CD14-positive monocyte (primary cell): ENCODE measurements around the gene SLC39A7. TPM values are rescaled to one million over a fixed set of nuclear protein-coding genes. Genes with fewer than 3 reads are reported as not detected.

ENCODE experiments used
- DNase-seq, 3 donors: peaks; one replicate each; pipeline ENCODE4 v3.0.0-alpha.2; 2011 to 2022
- H2AFZ ChIP-seq: 2 replicates; pipeline ENCODE4 v1.6.0; 2012; ENCODE audit warnings: mild to moderate bottlenecking, low read depth, low read length, inconsistent platforms; ENCODE audit not compliant: insufficient read depth, poor library complexity, severe bottlenecking
- H3K27ac ChIP-seq, 2 donors: 1 replicate in 1 of 2; 2 replicates in 1 of 2; pipeline ENCODE4 v1.5.1; 2012 to 2013; ENCODE audit warnings: low read length in 2 of 2, control low read depth in 1 of 2, inconsistent platforms in 1 of 2, low read depth in 1 of 2, mild to moderate bottlenecking in 1 of 2
- H3K27me3 ChIP-seq, 2 donors: one replicate each; pipeline versions ENCODE4 v1.6.0 to v1.6.1; 2011 to 2013; ENCODE audit warnings: low read length in 2 of 2; ENCODE audit not compliant: control insufficient read depth in 2 of 2, insufficient read depth in 2 of 2
- H3K36me3 ChIP-seq, 2 donors: replicated peaks in 1 of 2; 1 replicate in 1 of 2; 2 replicates in 1 of 2; pipeline versions ENCODE4 v1.5.1 to v1.6.1; 2012 to 2013; ENCODE audit warnings: low read length in 2 of 2, control low read depth in 1 of 2, inconsistent platforms in 1 of 2, mild to moderate bottlenecking in 1 of 2; ENCODE audit not compliant: insufficient read depth in 2 of 2, control insufficient read depth in 1 of 2
- H3K4me1 ChIP-seq, 2 donors: 1 replicate in 1 of 2; 2 replicates in 1 of 2; pipeline versions ENCODE4 v1.5.1 to v1.6.1; 2012 to 2013; ENCODE audit warnings: low read length in 2 of 2, control low read depth in 1 of 2, inconsistent platforms in 1 of 2, mild to moderate bottlenecking in 1 of 2, moderate library complexity in 1 of 2; ENCODE audit not compliant: insufficient read depth in 2 of 2, control insufficient read depth in 1 of 2
- H3K4me2 ChIP-seq: replicated peaks from 2 replicates; pipeline ENCODE3; 2012; ENCODE audit warnings: low read length, moderate library complexity, mild to moderate bottlenecking; ENCODE audit not compliant: poor library complexity, severe bottlenecking; ENCODE audit errors: extremely low read depth
- H3K4me3 ChIP-seq, 3 experiments: fragments of 200-600 bp in 1 of 3; sonication (generic) in 1 of 3; replicated peaks in 1 of 3; 1 replicate in 2 of 3; 2 replicates in 1 of 3; pipeline ENCODE4 v1.5.1; 2011 to 2013; ENCODE audit warnings: low read length in 3 of 3, mild to moderate bottlenecking in 3 of 3, control low read depth in 2 of 3, low read depth in 2 of 3, inconsistent platforms in 1 of 3, moderate library complexity in 1 of 3
- H3K79me2 ChIP-seq: 2 replicates; pipeline ENCODE4 v1.6.0; 2012; ENCODE audit warnings: mild to moderate bottlenecking, control low read depth, inconsistent platforms, low read length, moderate library complexity; ENCODE audit not compliant: insufficient read depth
- H3K9ac ChIP-seq: 2 replicates; pipeline ENCODE4 v1.6.0; 2017; ENCODE audit warnings: low read length, mild to moderate bottlenecking; ENCODE audit not compliant: insufficient read depth, poor library complexity, severe bottlenecking
- H3K9me3 ChIP-seq, 2 donors: replicated peaks in 1 of 2; 1 replicate in 1 of 2; 2 replicates in 1 of 2; pipeline versions ENCODE4 v1.5.1 to v1.6.1; 2012 to 2013; ENCODE audit warnings: low read length in 2 of 2, control low read depth in 1 of 2; ENCODE audit not compliant: control insufficient read depth in 1 of 2, insufficient read depth in 1 of 2
- H4K20me1 ChIP-seq: 2 replicates; pipeline ENCODE4 v1.6.0; 2012; ENCODE audit warnings: mild to moderate bottlenecking, low read length, control low read depth, moderate library complexity; ENCODE audit not compliant: insufficient read depth
- H3K27ac Mint-ChIP-seq, 7 donors: one replicate each; pipeline ENCODE4 v1.8.0; 2020; ENCODE audit warnings: mild to moderate bottlenecking in 7 of 7, mixed read lengths in 7 of 7, moderate library complexity in 6 of 7, inconsistent platforms in 2 of 7
- H3K27me3 Mint-ChIP-seq, 3 donors: one replicate each; pipeline ENCODE4 v1.8.0; 2021 to 2022; ENCODE audit warnings: low read depth in 3 of 3, mild to moderate bottlenecking in 3 of 3, mixed read lengths in 3 of 3, moderate library complexity in 3 of 3, inconsistent platforms in 1 of 3
- H3K36me3 Mint-ChIP-seq, 2 donors: one replicate each; pipeline ENCODE4 v1.8.0; 2020; ENCODE audit warnings: mixed read lengths in 2 of 2, inconsistent platforms in 1 of 2, mild to moderate bottlenecking in 1 of 2
- H3K4me1 Mint-ChIP-seq: one replicate; pipeline ENCODE4 v1.8.0; 2020; ENCODE audit warnings: mild to moderate bottlenecking, mixed read lengths
- H3K4me3 Mint-ChIP-seq, 2 donors: one replicate each; pipeline ENCODE4 v1.8.0; 2020; ENCODE audit warnings: mild to moderate bottlenecking in 2 of 2, mixed read lengths in 2 of 2, moderate library complexity in 1 of 2
- H3K9me3 Mint-ChIP-seq, 7 donors: one replicate each; pipeline ENCODE4 v1.8.0; 2020 to 2022; ENCODE audit warnings: mixed read lengths in 7 of 7, mild to moderate bottlenecking in 6 of 7, moderate library complexity in 6 of 7, inconsistent platforms in 2 of 7
- WGBS: methylation state at CpG from one replicate; pipeline ENCODE4 v1.1.5; 2013; ENCODE audit warnings: missing lambda C conversion rate; ENCODE audit not compliant: insufficient coverage; 5-methylcytosine and 5-hydroxymethylcytosine counted together
- intact Hi-C, 2 donors: fragments of 100-400 bp; cut with micrococcal nuclease; formaldehyde crosslinking; loops; one replicate each; pipeline versions ENCODE4 v1.15.0 to v1.15.1; 2023
- polyA plus RNA-seq, 3 donors: library from polyadenylated mRNA; depleted of rRNA in 1 of 3; unstranded in 2 of 3; stranded (reverse) in 1 of 3; fragments of 300-500 nt in 2 of 3; fragments of >200 nt in 1 of 3; fragmentation: Illumina TruSeq in 2 of 3; gene quantifications; 1 replicate in 2 of 3; 2 replicates in 1 of 3; pipeline ENCODE4 v1.2.3, GENCODE V29; 2012 to 2021
- TF ChIP-seq, protein P1 (sequence below): fragments of 200-600 bp; IDR thresholded peaks from one replicate; pipeline ENCODE4 v1.8.0; 2022; ENCODE audit warnings: antibody characterized with exemption, mild to moderate bottlenecking

The SLC39A7 gene
- polyA plus RNA-seq, 3 donors = 14.5 to 32.7 (median 17.7) TPM

DNA sequence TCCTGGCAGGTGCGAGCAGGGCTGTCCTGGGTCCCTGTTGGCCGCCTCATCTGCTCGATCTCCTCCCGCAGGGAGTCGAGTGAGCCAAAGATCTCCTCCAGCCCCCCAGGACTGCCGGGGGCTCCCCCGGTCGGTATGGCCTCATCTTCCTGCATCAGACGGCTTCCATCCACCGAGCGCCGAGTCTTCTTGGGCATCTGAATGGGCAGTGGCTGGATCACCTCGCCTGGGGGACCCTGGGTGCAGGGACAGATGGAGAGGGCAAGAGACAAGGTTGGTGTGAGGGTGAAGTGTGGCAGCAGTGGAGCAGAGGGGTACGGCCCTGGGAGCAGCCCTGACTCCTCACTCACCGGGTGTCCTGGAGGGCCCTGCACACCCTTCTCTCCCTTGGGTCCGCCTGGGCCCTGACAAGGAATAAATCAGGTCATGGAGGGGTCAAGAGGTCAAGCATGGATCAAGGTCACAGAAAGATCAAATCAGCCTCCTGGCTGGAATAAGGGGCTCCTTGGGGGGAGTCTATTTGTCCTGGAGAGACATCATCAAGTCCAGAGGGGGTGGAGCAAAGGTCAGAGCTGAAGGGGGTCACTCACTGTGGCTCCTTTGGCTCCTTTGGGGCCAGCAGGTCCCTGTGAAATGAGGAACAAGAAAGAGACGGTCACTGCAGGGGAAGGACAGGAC, 34.9 kb upstream of the SLC39A7 start:
- intact Hi-C loops = loop anchor here in 1 of 2 donors (10.0 kb wide), 1 partner anchor 79 kb away; no protein-coding TSS in a partner anchor
- H3K27ac Mint-ChIP-seq = no peak overlapping the region
- DNase-seq = no peak
- H3K27me3 Mint-ChIP-seq = peaks cover 16 to 21% (median 16%) of the 10 kb centered on the region in 3 donors
- H3K4me2 ChIP-seq = no peak overlapping the region
- H3K9me3 ChIP-seq = no peaks in the 10 kb centered on the region
- H3K9ac ChIP-seq = no peak overlapping the region
- H3K4me1 ChIP-seq = peaks cover 14 to 18% of the 10 kb centered on the region in 2 donors
- no peaks in the 10 kb centered on the region for H3K79me2 ChIP-seq
- 87% methylated on average over 14 of the region's 17 CpGs for WGBS
- no peak overlapping the region for H2AFZ ChIP-seq
- no peaks in the 10 kb centered on the region for H3K36me3 Mint-ChIP-seq
- no peak overlapping the region for H3K4me3 ChIP-seq
- no peaks in the 10 kb centered on the region for H3K36me3 ChIP-seq
- TF ChIP-seq, protein P1, sequence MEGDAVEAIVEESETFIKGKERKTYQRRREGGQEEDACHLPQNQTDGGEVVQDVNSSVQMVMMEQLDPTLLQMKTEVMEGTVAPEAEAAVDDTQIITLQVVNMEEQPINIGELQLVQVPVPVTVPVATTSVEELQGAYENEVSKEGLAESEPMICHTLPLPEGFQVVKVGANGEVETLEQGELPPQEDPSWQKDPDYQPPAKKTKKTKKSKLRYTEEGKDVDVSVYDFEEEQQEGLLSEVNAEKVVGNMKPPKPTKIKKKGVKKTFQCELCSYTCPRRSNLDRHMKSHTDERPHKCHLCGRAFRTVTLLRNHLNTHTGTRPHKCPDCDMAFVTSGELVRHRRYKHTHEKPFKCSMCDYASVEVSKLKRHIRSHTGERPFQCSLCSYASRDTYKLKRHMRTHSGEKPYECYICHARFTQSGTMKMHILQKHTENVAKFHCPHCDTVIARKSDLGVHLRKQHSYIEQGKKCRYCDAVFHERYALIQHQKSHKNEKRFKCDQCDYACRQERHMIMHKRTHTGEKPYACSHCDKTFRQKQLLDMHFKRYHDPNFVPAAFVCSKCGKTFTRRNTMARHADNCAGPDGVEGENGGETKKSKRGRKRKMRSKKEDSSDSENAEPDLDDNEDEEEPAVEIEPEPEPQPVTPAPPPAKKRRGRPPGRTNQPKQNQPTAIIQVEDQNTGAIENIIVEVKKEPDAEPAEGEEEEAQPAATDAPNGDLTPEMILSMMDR = no peak
- H3K9me3 Mint-ChIP-seq = no peaks in the 10 kb centered on the region
- H4K20me1 ChIP-seq = no peaks in the 10 kb centered on the region
- no peaks in the 10 kb centered on the region for H3K27me3 ChIP-seq
- no peak overlapping the region for H3K27ac ChIP-seq
- H3K4me1 Mint-ChIP-seq = peaks cover 18% of the 10 kb centered on the region
- H3K4me3 Mint-ChIP-seq = no peak overlapping the region

DNA sequence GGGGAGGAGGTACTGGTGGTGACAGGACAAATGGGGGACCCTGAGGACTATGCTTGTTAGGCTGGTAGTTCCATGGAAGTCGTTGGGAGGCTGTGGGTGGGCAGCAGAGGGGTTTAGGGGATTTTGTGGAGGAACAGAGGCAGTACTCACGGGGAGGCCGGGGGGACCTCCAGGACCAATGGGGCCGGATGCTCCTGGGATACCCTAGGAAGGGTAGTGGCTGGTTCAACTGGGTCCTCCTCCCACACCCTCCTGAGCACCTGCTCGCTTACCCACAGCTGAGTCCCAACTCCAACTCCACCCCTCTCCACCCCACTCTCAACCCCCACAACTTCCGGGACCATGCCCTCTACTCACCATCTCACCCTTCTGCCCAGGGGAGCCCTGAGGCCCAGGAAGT, 34.3 kb upstream of the SLC39A7 start:
- Histone ChIP-seq H3K36me3 (no peaks in the 10 kb centered on the region), H3K9me3 (no peaks in the 10 kb centered on the region), H3K27ac (no peak overlapping the region), H3K9ac (no peak overlapping the region), H2AFZ (no peak overlapping the region), H4K20me1 (no peaks in the 10 kb centered on the region), H3K27me3 (no peaks in the 10 kb centered on the region), H3K4me1 (peaks cover 7 to 12% of the 10 kb centered on the region in 2 donors), H3K4me3 (no peak overlapping the region), H3K4me2 (no peak overlapping the region), H3K79me2 (no peaks in the 10 kb centered on the region)
- intact Hi-C loops = loop anchor here in 1 of 2 donors (10.0 kb wide), 1 partner anchor 78 kb away; no protein-coding TSS in a partner anchor
- Mint-ChIP-seq H3K36me3 (no peaks in the 10 kb centered on the region), H3K4me1 (peaks cover 12% of the 10 kb centered on the region), H3K27me3 (peaks cover 12 to 20% (median 13%) of the 10 kb centered on the region in 3 donors), H3K27ac (no peak overlapping the region), H3K9me3 (no peaks in the 10 kb centered on the region), H3K4me3 (no peak overlapping the region)
- no peak for DNase-seq
- 74% methylated on average over 3 of the region's 6 CpGs for WGBS
- TF ChIP-seq, protein P1 = no peak
